GM15510 (cell line): Measurements from ENCODE around the gene TRIP4.

Experiments used
- POLR2A ChIP-seq: IDR thresholded peaks from 3 replicates; pipeline ENCODE4 v1.6.1; 2011; ENCODE audit warnings: borderline replicate concordance; ENCODE audit not compliant: insufficient read length; ENCODE audit errors: extremely low read depth

TRIP4 gene

GRCh38 chr15:64379216-64379960, 8.2 kb upstream of the TRIP4 start:
- no peak for TF ChIP-seq POLR2A

- peak; percentile 66 for TF ChIP-seq POLR2A
Measured at GRCh38 chr15:64381000-64381751, 6.5 kb upstream of the TRIP4 start, which contains the start of gene PCLAF. PCLAF (minus strand) TSS chr15:64381441; CDS start chr15:64381371, 70 bp downstream.

GRCh38 chr15:64383760-64384159, 3.9 kb upstream of the TRIP4 start:
- no peak for TF ChIP-seq POLR2A

GRCh38 chr15:64386291-64386690, 1.3 kb upstream of the TRIP4 start:
- TF ChIP-seq POLR2A = no peak

- TF ChIP-seq POLR2A = no peak
Measured at GRCh38 chr15:64389036-64389435, 1.4 kb downstream of the TRIP4 start.

GRCh38 chr15:64396789-64397188, 9.2 kb downstream of the TRIP4 start:
- TF ChIP-seq POLR2A = no peak

GRCh38 chr15:64398575-64398974, 10.9 kb downstream of the TRIP4 start:
- no peak for TF ChIP-seq POLR2A

- no peak for TF ChIP-seq POLR2A
Measured at GRCh38 chr15:64400583-64400982, 12.9 kb downstream of the TRIP4 start.

GRCh38 chr15:64412216-64412615, 24.6 kb downstream of the TRIP4 start:
- TF ChIP-seq POLR2A = no peak

- no peak for TF ChIP-seq POLR2A
Measured at GRCh38 chr15:64422697-64423096, 35.1 kb downstream of the TRIP4 start.

- TF ChIP-seq POLR2A = no peak
Measured at GRCh38 chr15:64423970-64424369, 36.3 kb downstream of the TRIP4 start.

- no peak for TF ChIP-seq POLR2A
Measured at GRCh38 chr15:64425221-64425620, 37.6 kb downstream of the TRIP4 start.

GRCh38 chr15:64426845-64427465, 39.3 kb downstream of the TRIP4 start:
- no peak for TF ChIP-seq POLR2A

GRCh38 chr15:64429448-64429847, 41.8 kb downstream of the TRIP4 start:
- TF ChIP-seq POLR2A = no peak

GRCh38 chr15:64430000-64430735, 42.5 kb downstream of the TRIP4 start:
- TF ChIP-seq POLR2A = no peak
